ENCODE data around the gene CCDC28B.

CCDC28B gene

DNA sequence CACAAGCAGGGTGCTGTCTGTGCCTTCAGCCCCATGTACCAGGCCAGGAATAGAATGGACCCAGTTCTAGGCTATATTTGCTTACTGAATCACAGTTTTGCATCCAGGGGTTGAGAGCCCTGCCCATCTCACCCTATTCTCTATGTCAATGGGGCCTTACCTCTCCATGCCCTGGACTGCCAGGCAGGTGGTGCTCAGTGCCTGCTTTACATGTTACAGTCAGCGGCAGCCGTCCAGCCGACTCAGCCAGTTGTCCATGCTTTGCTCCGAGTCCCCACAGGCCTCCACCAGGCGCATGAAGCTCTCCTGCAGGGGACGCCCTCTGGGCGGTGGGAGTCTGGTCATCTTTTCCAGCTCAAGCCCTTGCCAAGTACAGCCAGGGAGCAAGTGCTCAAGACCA is 34.4 kb downstream of the CCDC28B start:
- no peak for TF ChIP-seq RARB (CRISPR knock-in tag; IDR thresholded peaks at IDR 0.05)
- no peak for TF ChIP-seq ZNF565 (CRISPR knock-in tag; conservative IDR thresholded peaks at IDR 0.05; ENCODE audit: low read depth)
- no peak for TF ChIP-seq TOX (CRISPR knock-in tag; IDR thresholded peaks at IDR 0.05; ENCODE audit: borderline replicate concordance)
- TF ChIP-seq BACH2 (CRISPR knock-in tag; IDR thresholded peaks at IDR 0.05; ENCODE audit: borderline replicate concordance), result no peak
- no peak for TF ChIP-seq ZC3H10 (CRISPR knock-in tag; IDR thresholded peaks at IDR 0.05)
- no peak for TF ChIP-seq GLIS3 (CRISPR knock-in tag; IDR thresholded peaks at IDR 0.05)
- TF ChIP-seq, protein P1, sequence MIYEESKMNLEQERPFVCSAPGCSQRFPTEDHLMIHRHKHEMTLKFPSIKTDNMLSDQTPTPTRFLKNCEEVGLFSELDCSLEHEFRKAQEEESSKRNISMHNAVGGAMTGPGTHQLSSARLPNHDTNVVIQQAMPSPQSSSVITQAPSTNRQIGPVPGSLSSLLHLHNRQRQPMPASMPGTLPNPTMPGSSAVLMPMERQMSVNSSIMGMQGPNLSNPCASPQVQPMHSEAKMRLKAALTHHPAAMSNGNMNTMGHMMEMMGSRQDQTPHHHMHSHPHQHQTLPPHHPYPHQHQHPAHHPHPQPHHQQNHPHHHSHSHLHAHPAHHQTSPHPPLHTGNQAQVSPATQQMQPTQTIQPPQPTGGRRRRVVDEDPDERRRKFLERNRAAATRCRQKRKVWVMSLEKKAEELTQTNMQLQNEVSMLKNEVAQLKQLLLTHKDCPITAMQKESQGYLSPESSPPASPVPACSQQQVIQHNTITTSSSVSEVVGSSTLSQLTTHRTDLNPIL (CRISPR knock-in tag; IDR thresholded peaks at IDR 0.05; ENCODE audit: low read depth), result no peak
- no peak for TF ChIP-seq OSR1 (CRISPR knock-in tag; IDR thresholded peaks at IDR 0.05)
- no peak for TF ChIP-seq ZNF8 (CRISPR knock-in tag; IDR thresholded peaks at IDR 0.05)
- no peak for TF ChIP-seq ESRRG (CRISPR knock-in tag; IDR thresholded peaks at IDR 0.05)
- TF ChIP-seq ZNF70 (CRISPR knock-in tag; IDR thresholded peaks at IDR 0.05), result no peak
- no peak for TF ChIP-seq CSDC2 (CRISPR knock-in tag; IDR thresholded peaks at IDR 0.05)
- TF ChIP-seq, protein P2, sequence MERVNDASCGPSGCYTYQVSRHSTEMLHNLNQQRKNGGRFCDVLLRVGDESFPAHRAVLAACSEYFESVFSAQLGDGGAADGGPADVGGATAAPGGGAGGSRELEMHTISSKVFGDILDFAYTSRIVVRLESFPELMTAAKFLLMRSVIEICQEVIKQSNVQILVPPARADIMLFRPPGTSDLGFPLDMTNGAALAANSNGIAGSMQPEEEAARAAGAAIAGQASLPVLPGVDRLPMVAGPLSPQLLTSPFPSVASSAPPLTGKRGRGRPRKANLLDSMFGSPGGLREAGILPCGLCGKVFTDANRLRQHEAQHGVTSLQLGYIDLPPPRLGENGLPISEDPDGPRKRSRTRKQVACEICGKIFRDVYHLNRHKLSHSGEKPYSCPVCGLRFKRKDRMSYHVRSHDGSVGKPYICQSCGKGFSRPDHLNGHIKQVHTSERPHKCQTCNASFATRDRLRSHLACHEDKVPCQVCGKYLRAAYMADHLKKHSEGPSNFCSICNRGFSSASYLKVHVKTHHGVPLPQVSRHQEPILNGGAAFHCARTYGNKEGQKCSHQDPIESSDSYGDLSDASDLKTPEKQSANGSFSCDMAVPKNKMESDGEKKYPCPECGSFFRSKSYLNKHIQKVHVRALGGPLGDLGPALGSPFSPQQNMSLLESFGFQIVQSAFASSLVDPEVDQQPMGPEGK (CRISPR knock-in tag; IDR thresholded peaks at IDR 0.05; ENCODE audit: borderline replicate concordance), result no peak
- TF ChIP-seq ISL1 (CRISPR knock-in tag; IDR thresholded peaks at IDR 0.05), result no peak

DNA sequence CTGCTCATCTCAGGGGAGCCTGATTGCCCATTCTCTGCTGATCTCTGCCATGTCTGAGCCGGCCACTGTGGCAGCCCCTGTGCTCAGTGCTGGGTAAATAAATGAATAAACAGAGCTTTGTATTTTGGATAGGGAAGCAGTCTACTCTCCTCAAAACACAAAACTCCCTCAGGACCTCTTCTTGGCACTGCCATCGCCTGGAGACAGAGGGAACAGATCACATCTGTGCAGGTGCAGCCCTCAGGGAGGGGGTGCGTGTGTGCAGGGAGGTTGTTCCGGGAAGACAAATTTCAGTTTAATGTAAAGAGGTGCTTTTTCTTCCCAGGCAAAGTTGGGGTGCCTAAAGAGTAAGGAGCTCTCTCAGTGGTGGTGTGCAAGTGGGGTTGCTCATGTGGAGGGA is 38.9 kb downstream of the CCDC28B start:
- TF ChIP-seq ISL1 (CRISPR knock-in tag; IDR thresholded peaks at IDR 0.05), result no peak
- TF ChIP-seq, protein P2 (CRISPR knock-in tag; IDR thresholded peaks at IDR 0.05; ENCODE audit: borderline replicate concordance), result no peak
- TF ChIP-seq PPARA (CRISPR knock-in tag; IDR thresholded peaks at IDR 0.05; ENCODE audit: borderline replicate concordance), result no peak
- TF ChIP-seq SNAI2 (CRISPR knock-in tag; IDR thresholded peaks at IDR 0.05), result no peak
- TF ChIP-seq ARNTL (CRISPR knock-in tag; IDR thresholded peaks at IDR 0.05; ENCODE audit: borderline replicate concordance, low read depth), result no peak
- ATAC-seq, result no peak

More for the DNA sequence above, 34.4 kb downstream of the CCDC28B start:
- ATAC-seq, result no peak

DNA sequence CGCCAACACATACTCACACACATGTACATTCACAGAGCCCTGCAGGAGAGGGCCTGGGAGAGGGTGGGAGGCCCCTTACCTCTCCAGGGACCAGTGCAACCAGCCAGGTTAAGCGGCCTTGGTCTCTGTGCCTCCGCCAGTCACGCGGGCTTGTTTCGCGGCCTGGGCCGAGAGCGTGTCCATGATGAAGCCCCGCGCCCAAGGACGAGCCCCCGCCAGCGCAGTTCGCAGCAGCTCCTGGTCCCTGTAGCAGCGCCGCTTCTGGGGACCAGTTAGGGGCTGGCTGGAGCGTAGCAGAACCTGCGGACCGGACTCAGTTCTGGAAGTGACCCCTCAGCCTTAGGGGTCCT is 39.4 kb downstream of the CCDC28B start:
- no peak for TF ChIP-seq ZNF565 (CRISPR knock-in tag; conservative IDR thresholded peaks at IDR 0.05; ENCODE audit: low read depth)
- no peak for TF ChIP-seq ISL1 (CRISPR knock-in tag; IDR thresholded peaks at IDR 0.05)
- TF ChIP-seq ARNTL (CRISPR knock-in tag; IDR thresholded peaks at IDR 0.05; ENCODE audit: borderline replicate concordance, low read depth), result no peak
- TF ChIP-seq, protein P3, sequence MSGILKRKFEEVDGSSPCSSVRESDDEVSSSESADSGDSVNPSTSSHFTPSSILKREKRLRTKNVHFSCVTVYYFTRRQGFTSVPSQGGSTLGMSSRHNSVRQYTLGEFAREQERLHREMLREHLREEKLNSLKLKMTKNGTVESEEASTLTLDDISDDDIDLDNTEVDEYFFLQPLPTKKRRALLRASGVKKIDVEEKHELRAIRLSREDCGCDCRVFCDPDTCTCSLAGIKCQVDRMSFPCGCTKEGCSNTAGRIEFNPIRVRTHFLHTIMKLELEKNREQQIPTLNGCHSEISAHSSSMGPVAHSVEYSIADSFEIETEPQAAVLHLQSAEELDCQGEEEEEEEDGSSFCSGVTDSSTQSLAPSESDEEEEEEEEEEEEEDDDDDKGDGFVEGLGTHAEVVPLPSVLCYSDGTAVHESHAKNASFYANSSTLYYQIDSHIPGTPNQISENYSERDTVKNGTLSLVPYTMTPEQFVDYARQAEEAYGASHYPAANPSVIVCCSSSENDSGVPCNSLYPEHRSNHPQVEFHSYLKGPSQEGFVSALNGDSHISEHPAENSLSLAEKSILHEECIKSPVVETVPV (CRISPR knock-in tag; IDR thresholded peaks at IDR 0.05), result no peak
- no peak for TF ChIP-seq ESRRG (CRISPR knock-in tag; IDR thresholded peaks at IDR 0.05)
- TF ChIP-seq ZNF8 (CRISPR knock-in tag; IDR thresholded peaks at IDR 0.05), result no peak
- no peak for ATAC-seq

DNA sequence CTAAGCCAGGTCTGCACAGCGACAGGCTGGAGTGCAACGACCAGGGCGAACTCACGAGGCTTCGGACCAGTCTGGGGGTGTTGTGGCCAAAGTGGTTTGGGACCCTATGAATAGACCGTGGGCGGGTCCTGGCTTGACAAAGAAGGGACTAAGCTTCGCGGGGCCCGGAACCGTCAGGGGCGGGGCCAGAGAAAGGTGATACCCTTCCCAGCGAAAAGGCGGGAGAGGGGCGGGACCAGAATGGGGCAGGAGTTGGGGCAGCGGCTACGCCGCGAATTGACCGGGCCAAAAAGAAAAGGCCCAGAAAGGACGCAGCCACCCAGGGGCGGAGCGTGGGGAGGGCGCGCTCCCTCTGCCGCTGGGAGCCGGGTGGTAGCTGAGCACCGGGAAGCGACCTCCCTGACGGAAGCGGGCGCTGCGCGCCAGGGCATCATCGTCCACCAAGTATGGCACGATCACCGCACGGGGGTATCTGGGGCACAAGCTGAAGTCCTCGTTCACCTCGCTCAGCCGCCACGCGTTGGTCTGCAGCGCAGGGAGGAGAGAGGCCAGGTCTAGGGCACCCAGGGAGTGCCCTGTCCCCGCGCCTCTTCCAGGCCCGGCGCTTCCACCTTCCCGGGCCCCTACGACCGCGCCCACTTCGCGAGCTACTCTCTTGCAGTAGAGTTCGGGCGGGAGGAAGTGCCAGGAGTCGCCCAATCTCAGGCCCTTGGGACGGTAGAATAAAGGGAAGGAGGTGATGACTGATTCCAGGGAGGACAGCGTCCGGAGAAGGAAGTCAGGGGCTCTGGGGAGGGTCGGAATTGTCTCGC is 40.0 kb downstream of the CCDC28B start:
- ATAC-seq, result peak; percentile 80
- TF ChIP-seq GLIS3 (CRISPR knock-in tag; IDR thresholded peaks at IDR 0.05), result no peak
- TF ChIP-seq SNAI2 (CRISPR knock-in tag; IDR thresholded peaks at IDR 0.05), result no peak

DNA sequence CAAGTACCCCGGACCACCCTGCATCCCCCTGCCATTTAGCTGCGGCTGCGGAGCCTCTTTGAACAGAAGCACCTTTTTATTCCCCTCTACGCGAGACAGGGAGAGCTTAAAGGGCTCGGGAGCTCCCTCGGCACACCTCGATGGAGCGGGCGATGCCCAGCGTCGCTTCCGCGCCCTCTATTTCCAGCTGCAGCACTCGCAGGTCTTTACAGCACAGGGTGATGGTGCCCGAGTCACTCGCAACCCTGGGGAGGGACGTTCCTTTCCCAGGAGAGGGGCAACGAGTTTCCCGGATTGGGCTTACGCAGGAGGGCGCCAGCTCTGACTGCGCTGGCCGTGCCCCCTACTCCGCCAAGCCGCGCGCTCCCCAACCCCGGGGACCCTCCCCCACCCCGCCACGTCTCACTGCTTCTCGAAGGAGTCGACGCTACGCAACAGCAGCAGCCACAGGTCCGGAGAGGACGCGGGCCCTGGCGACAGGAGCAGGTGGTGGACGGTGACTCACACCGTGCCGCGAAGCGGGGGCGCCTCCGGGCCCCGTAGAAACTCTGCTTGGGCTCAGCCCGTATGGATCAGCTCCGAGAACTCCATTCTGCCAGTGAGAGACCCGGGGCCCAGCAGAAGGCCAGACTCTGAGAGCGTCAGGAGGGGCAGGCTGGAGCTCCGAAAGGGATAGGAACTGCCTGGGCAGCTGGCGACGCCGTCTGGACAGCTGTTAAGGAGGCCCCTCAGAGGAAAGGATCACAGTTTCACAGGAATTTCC is 40.8 kb downstream of the CCDC28B start:
- ATAC-seq, result peak; percentile 67
- TF ChIP-seq ZFP3 (CRISPR knock-in tag; IDR thresholded peaks at IDR 0.05) (no peak), ISL1 (CRISPR knock-in tag; IDR thresholded peaks at IDR 0.05) (no peak), PPARA (CRISPR knock-in tag; IDR thresholded peaks at IDR 0.05; ENCODE audit: borderline replicate concordance) (no peak), ZNF70 (CRISPR knock-in tag; IDR thresholded peaks at IDR 0.05) (no peak)
- TF ChIP-seq, protein P4, sequence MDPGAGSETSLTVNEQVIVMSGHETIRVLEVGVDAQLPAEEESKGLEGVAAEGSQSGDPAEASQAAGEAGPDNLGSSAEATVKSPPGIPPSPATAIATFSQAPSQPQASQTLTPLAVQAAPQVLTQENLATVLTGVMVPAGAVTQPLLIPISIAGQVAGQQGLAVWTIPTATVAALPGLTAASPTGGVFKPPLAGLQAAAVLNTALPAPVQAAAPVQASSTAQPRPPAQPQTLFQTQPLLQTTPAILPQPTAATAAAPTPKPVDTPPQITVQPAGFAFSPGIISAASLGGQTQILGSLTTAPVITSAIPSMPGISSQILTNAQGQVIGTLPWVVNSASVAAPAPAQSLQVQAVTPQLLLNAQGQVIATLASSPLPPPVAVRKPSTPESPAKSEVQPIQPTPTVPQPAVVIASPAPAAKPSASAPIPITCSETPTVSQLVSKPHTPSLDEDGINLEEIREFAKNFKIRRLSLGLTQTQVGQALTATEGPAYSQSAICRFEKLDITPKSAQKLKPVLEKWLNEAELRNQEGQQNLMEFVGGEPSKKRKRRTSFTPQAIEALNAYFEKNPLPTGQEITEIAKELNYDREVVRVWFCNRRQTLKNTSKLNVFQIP (CRISPR knock-in tag; IDR thresholded peaks at IDR 0.05; ENCODE audit: borderline replicate concordance, low read depth), result no peak

All from SK-N-SH treated with all-trans-retinoic acid at 6 μM for 48 hours (cell line).